HepG2 (cell line): ENCODE measurements around the gene EMC9. TPM values are rescaled to one million over a fixed set of nuclear protein-coding genes. Genes with fewer than 3 reads are reported as not detected.

Experiments used
- AKNA ChIP-seq: sonication (generic); formaldehyde crosslinking; IDR thresholded peaks from 2 replicates; pipeline ENCODE4 v1.4.0; 2020; ENCODE audit warnings: missing genetic modification reagents, borderline replicate concordance
- ETV6 ChIP-seq: sonication (generic); formaldehyde crosslinking; conservative IDR thresholded peaks from 2 replicates; pipeline ENCODE4 v1.4.0; 2020; ENCODE audit warnings: missing genetic modification reagents
- HOXA5 ChIP-seq: sonication (generic); formaldehyde crosslinking; IDR thresholded peaks from 2 replicates; pipeline ENCODE4 v1.4.0; 2020; ENCODE audit warnings: missing genetic modification reagents
- KLF11 ChIP-seq: IDR thresholded peaks from 2 replicates; pipeline ENCODE4 v1.6.1; 2016; ENCODE audit warnings: missing compliant biosample characterization
- MED8 ChIP-seq: sonication (generic); formaldehyde crosslinking; IDR thresholded peaks from 2 replicates; pipeline ENCODE4 v1.8.1; 2023; ENCODE audit warnings: mild to moderate bottlenecking, missing genetic modification reagents; ENCODE audit not compliant: insufficient replicate concordance
- NR2F1 ChIP-seq, 2 experiments: fragments of 450-650 bp in 1 of 2; formaldehyde crosslinking in 1 of 2; IDR thresholded peaks; 2 replicates each; pipeline versions ENCODE4 v1.5.0 to v1.6.1; 2016 to 2020; ENCODE audit warnings: mild to moderate bottlenecking in 1 of 2, missing compliant biosample characterization in 1 of 2, missing genetic modification reagents in 1 of 2, moderate library complexity in 1 of 2
- SNAPC5 ChIP-seq: sonication (generic); formaldehyde crosslinking; IDR thresholded peaks from 2 replicates; pipeline ENCODE4 v1.8.1; 2023; ENCODE audit warnings: mild to moderate bottlenecking, missing genetic modification reagents, borderline replicate concordance
- SP4 ChIP-seq: sonication (generic); formaldehyde crosslinking; IDR thresholded peaks from 2 replicates; pipeline ENCODE4 v1.8.1; 2023; ENCODE audit warnings: mild to moderate bottlenecking, missing genetic modification reagents
- TEAD3 ChIP-seq: optimal IDR thresholded peaks from 2 replicates; pipeline ENCODE3; 2016; ENCODE audit warnings: borderline replicate concordance
- ZNF160 ChIP-seq: sonication (generic); formaldehyde crosslinking; IDR thresholded peaks from 2 replicates; pipeline ENCODE4 v1.8.0; 2022; ENCODE audit warnings: mild to moderate bottlenecking, inconsistent platforms, missing genetic modification reagents
- ZNF253 ChIP-seq: sonication (generic); formaldehyde crosslinking; IDR thresholded peaks from 2 replicates; pipeline ENCODE4 v1.8.0; 2022; ENCODE audit warnings: mild to moderate bottlenecking, missing genetic modification reagents, borderline replicate concordance
- ZNF672 ChIP-seq: sonication (generic); formaldehyde crosslinking; IDR thresholded peaks from 2 replicates; pipeline ENCODE4 v1.8.1; 2022; ENCODE audit warnings: missing genetic modification reagents
- polyA plus RNA-seq, 8 experiments: library from polyadenylated mRNA; depleted of rRNA in 3 of 8; stranded (reverse) in 7 of 8; unstranded in 1 of 8; fragments of >200 nt; fragmentation: Illumina TruSeq in 4 of 8; extraction: Trizol in 4 of 8; gene quantifications; 2 replicates each; pipeline versions ENCODE4 v1.2.1 to v1.2.3, GENCODE V29; 2011 to 2016; ENCODE audit warnings: low read depth in 4 of 8, missing spikeins in 1 of 8, mixed read lengths in 1 of 8; ENCODE audit not compliant: insufficient read depth in 1 of 8
- total RNA-seq, 5 experiments: library from RNA; depleted of rRNA; stranded (reverse); fragments of >200 nt; fragmentation: Illumina TruSeq; extraction: Trizol; gene quantifications; 2 replicates each; pipeline ENCODE4 v1.2.3, GENCODE V29; 2016; ENCODE audit warnings: low read depth in 1 of 5
- TF ChIP-seq, protein P1 (sequence below): sonication (generic); formaldehyde crosslinking; IDR thresholded peaks from 2 replicates; pipeline ENCODE4 v1.4.0; 2020; ENCODE audit warnings: missing genetic modification reagents, borderline replicate concordance
- TF ChIP-seq, protein P2 (sequence below): sonication (generic); formaldehyde crosslinking; IDR thresholded peaks from 2 replicates; pipeline ENCODE4 v1.9.0; 2021; ENCODE audit warnings: mild to moderate bottlenecking, missing genetic modification reagents

EMC9 gene
- total and polyA plus RNA-seq, 2 of the 13 experiments (the other 11 are each of a cell fraction or from before 2014, with no cell fraction given) = 60.5 to 78.7 TPM

- TF ChIP-seq, protein P1, sequence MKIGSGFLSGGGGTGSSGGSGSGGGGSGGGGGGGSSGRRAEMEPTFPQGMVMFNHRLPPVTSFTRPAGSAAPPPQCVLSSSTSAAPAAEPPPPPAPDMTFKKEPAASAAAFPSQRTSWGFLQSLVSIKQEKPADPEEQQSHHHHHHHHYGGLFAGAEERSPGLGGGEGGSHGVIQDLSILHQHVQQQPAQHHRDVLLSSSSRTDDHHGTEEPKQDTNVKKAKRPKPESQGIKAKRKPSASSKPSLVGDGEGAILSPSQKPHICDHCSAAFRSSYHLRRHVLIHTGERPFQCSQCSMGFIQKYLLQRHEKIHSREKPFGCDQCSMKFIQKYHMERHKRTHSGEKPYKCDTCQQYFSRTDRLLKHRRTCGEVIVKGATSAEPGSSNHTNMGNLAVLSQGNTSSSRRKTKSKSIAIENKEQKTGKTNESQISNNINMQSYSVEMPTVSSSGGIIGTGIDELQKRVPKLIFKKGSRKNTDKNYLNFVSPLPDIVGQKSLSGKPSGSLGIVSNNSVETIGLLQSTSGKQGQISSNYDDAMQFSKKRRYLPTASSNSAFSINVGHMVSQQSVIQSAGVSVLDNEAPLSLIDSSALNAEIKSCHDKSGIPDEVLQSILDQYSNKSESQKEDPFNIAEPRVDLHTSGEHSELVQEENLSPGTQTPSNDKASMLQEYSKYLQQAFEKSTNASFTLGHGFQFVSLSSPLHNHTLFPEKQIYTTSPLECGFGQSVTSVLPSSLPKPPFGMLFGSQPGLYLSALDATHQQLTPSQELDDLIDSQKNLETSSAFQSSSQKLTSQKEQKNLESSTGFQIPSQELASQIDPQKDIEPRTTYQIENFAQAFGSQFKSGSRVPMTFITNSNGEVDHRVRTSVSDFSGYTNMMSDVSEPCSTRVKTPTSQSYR (CRISPR knock-in tag) = no peak
- TF ChIP-seq SNAPC5 (CRISPR knock-in tag) (no peak), ZNF253 (CRISPR knock-in tag) (no peak), HOXA5 (no peak), SP4 (CRISPR knock-in tag) (no peak), MED8 (CRISPR knock-in tag) (no peak), NR2F1 (CRISPR knock-in tag; IDR thresholded peaks at IDR 0.05) (peak in 1 of 2 experiments; percentile 46; a peak in 1 of 4 replicates), KLF11 (CRISPR knock-in tag) (no peak), AKNA (CRISPR knock-in tag) (no peak), ZNF672 (CRISPR knock-in tag) (no peak), TEAD3 (CRISPR knock-in tag) (no peak), ZNF160 (no peak), ETV6 (no peak)
- TF ChIP-seq, protein P2, sequence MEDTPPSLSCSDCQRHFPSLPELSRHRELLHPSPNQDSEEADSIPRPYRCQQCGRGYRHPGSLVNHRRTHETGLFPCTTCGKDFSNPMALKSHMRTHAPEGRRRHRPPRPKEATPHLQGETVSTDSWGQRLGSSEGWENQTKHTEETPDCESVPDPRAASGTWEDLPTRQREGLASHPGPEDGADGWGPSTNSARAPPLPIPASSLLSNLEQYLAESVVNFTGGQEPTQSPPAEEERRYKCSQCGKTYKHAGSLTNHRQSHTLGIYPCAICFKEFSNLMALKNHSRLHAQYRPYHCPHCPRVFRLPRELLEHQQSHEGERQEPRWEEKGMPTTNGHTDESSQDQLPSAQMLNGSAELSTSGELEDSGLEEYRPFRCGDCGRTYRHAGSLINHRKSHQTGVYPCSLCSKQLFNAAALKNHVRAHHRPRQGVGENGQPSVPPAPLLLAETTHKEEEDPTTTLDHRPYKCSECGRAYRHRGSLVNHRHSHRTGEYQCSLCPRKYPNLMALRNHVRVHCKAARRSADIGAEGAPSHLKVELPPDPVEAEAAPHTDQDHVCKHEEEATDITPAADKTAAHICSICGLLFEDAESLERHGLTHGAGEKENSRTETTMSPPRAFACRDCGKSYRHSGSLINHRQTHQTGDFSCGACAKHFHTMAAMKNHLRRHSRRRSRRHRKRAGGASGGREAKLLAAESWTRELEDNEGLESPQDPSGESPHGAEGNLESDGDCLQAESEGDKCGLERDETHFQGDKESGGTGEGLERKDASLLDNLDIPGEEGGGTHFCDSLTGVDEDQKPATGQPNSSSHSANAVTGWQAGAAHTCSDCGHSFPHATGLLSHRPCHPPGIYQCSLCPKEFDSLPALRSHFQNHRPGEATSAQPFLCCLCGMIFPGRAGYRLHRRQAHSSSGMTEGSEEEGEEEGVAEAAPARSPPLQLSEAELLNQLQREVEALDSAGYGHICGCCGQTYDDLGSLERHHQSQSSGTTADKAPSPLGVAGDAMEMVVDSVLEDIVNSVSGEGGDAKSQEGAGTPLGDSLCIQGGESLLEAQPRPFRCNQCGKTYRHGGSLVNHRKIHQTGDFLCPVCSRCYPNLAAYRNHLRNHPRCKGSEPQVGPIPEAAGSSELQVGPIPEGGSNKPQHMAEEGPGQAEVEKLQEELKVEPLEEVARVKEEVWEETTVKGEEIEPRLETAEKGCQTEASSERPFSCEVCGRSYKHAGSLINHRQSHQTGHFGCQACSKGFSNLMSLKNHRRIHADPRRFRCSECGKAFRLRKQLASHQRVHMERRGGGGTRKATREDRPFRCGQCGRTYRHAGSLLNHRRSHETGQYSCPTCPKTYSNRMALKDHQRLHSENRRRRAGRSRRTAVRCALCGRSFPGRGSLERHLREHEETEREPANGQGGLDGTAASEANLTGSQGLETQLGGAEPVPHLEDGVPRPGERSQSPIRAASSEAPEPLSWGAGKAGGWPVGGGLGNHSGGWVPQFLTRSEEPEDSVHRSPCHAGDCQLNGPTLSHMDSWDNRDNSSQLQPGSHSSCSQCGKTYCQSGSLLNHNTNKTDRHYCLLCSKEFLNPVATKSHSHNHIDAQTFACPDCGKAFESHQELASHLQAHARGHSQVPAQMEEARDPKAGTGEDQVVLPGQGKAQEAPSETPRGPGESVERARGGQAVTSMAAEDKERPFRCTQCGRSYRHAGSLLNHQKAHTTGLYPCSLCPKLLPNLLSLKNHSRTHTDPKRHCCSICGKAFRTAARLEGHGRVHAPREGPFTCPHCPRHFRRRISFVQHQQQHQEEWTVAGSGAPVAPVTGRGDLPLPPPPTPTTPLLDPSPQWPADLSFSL (CRISPR knock-in tag) = no peak
These were observed 4.5 kb upstream of the EMC9 start (continued) for GRCh38 chr14:24145690-24146452.
